HG03460 (cell line): Measurements from ENCODE around the gene PCK1.

Experiments
- ATAC-seq: cut with Tn5 transposase; IDR thresholded peaks from one replicate; pipeline ENCODE4 v1.9.1; 2021; ENCODE audit not compliant: unreplicated experiment

PCK1 gene

DNA sequence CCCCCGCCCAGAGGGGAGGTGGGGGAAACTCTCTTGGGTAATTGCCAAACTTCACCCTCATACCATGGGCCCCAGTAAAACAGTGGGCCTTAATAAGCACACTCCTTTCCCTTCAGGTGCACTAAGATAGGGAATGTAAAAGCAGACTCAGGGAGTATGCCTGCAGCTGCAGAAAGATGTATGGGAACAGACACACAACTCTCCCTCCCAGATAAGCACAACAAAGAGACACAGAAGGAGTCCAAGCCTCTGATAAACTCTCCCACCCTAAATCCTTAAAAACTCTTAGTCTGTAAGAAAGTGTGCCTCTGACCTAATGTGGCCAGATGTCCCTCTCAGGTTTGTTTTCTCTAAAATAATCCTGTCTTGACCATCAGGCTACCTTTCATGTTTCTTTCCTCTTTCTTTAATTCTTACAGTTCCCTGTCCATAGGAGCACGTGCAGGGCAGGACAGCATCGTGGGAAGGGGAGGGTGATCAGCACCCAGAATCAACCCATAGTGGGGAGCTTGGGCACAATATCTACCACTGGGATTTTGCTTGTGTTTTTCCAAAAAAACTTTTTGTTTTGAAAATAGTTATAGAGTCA lies 24.7 kb upstream of the PCK1 start:
- no peak for ATAC-seq

DNA sequence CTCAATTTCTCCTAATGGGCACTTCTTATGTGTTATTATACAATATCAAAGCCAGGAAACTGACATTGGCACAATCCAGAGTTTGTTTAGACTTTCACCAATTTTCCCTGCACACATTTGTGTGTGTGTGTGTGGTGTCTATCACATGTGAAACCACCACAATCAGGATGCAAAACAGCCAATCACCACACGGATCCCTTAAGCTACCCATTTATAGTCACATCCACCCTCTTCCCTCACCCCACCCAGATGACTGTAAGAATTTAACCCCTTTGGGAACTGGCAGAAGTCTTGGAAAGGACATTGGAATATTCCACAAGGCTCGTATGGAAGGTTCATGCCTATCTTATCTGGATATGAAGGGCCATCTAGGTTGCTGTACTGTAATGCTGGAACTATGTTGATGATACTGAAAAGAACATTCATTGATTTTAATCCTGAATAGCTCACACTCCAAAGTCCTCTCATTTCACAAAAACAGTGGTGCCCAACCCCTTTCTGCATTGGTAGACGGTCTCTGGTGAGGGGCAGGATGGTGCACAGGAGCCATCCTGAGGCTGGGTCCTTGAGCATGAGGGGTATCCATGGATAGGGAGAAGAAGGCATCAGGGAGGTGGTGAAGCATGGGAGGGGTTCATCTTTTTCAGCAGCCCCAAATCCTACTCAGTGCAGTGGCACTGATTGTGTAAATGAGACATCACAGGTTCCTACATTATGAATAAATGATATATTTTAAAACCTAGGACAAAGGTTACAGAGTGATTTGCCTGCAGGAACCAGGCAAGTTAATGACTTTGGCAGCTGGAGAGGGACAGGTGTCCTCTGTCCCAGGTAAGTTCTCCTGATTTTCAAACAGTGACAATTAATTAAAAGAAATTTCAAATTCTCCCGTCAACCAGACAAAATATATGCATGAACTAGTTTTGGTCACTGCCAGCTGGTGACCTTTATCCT lies 23.9 kb upstream of the PCK1 start:
- no peak for ATAC-seq

DNA sequence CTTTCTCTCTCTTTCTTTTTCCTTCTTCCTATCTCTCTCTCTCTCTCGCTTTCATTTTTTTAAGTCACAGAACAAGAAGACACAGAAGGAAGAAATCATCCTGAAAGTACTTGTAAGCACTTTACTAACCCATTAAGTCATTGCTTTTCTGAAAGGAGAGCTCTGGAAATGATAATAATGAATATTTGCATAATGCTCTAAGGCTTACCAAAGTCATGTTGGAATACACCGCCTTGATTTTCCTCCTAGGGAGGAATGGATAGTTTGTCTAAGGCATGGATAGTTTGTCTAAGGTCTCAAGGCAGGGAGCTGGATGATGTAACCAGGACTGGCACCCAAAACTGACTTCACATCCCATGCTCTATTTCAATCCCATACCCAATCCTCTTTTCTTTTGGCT lies 23.1 kb upstream of the PCK1 start:
- ATAC-seq: no peak

DNA sequence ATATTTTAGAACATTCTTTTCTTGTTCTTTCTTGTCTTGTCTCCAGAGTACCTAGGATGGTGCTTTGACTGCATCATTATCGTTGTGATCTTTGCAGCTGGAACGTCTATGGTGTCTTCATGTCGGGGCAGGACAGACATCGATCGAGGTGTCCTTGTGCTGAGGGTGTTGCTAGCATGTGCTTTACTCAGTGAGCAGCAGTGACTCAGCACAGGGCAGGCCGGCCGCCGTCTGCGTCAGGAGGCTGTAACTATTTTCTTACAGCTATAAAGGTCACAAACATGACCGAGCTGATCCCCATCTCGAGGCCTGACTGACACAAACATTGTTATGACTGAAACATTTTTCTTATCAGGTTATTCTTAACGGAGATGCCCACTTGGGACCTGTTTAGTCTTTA lies 21.0 kb upstream of the PCK1 start:
- ATAC-seq: no peak

DNA sequence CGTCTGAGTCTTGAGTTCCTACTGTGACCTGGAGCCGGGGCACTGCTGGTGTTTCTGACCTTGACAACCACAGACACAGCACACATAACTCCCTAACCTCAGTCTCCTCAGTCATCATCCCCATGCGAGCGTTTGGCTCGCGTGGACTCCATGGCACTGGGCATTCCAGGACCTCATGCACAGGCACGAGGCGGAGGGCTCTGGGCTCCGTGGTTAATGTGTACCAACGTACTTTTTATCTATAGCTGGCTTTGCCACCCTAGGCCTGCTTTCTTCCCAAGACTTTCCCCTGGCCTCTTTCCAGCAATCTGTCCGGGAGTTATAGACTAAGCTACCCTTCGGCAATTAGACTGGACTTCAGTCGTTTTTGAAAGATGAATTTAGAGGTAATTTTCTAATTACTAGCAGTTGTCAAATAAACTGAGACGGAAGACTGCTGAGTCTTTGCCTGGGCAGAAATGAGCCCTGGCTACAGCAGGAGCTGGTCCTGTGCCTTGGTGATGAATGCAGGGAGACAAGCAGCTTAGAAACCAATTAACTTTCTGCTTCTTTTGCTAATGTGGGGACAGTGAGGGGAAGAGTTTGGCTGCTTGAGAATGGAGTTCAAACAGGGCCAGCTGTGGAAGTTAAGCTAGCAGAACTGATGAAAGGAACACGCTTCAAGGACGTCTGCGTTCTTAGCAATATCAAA lies 19.9 kb upstream of the PCK1 start:
- no peak for ATAC-seq

DNA sequence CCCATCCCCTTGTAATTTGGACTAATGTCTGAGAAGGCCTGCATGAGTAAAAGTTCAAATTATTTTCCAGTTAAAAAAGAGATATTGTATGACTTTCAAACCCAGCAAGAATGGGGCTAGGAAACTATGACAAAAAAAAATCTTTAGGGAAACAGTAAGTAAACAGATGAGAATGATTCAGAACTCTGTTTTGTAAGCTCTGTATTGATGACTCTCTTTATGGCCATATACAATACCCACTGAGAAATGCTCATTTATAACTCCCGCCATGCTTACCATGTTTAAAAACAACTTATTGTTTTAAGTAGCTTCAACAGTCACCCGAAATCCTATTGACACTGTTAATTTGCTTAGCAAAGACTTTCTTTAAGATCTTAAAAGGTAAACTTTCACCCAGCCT lies 17.2 kb upstream of the PCK1 start:
- ATAC-seq: no peak

DNA sequence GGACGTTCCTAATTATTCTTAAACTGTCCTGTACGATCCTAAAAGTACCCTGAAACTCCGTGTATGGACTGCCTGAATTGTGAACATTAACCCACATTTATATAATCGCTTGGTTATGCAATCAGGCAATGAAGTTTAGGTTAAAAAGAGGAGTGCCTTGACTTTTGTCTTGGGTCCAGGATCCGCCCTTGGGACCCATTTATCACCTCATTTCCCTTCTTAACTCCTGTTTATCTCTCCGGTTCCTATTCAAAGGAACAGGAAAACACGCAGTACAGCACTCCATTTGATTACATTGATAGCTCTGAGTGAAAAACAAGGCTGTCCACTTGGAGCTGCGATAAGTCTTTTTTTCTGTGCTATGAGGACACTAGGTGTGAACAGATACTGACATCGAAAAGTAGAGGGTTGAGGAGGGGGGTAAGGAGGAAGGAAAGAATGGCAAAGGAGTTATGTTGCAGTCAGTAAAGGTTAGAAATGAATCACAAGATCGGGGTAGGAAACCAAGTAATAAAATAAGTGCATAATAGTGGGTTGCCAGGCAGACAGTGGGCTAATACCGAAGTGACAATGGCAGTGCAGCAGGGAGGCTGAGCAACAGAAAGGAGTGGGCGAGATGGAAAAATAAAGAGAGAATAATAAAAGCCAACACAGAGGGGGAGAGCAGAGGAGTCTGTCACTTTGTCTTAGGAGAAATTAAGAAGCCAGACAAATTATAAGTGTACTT lies 15.9 kb upstream of the PCK1 start:
- ATAC-seq: no peak

DNA sequence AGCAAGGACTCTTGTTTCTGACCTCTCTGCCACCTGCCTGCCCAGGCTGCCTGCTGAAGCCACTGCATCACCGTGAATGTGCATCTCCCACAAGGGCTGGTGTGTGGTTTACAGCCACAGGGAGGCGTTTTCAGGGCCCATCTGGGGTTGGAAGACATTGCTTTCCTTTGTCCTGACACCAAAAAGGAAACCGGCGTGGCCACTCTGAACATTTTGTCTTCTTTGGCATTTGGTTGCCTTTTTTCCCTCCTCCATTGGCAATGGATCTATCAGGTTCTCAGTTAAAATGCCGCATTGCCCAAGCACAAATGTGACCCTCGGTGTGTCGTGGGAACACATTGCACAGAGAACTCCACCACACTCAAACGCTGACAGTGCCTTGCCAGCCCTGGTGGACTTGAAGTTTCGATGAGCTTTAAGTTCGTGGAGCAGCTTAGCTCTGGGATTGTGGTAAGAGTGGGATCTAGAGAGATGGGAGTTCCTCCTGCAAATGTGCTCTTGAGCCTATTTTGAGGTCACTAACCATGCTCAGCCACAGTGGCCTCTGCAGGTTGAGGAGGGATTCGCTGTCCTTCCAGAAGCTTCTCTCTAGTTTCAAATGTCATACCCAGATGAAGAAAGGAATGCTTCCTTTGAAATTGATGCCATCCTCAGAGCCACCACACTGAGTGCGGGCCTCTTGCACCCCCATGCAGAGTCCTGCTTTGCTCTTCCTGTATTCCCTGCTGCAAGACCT lies 14.8 kb upstream of the PCK1 start:
- no peak for ATAC-seq

DNA sequence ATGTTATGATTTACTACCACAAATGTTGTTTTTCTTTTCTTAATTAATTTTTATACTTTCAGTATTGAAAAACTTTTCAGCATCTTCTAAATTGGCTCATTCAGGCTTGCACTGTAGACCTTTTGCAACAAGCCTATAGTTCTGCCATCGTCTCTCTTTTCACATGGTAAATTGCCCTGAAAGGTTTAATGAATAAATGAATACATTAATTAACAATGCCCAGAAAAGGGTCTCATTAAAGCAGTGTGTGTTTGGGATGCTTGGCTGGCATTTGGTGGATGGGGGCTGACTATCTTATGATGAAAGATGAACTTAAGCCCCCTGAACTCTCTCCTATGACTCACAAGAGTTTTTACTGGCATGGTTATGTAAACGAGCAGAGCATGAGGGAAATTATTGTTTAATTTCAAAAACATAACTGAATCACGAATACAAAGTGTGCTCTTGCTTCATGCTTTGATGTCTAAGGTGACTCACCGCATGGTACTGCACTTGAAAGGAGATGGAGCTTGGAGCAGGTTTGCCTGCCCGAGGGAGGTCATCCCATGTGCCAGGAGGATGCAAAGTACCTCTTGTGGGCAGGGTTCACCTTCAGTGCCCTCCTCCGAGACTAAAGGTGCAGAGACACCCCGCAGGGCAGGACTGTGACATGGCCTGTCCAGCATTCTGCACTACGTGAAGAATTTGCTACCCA lies 13.8 kb upstream of the PCK1 start:
- no peak for ATAC-seq

DNA sequence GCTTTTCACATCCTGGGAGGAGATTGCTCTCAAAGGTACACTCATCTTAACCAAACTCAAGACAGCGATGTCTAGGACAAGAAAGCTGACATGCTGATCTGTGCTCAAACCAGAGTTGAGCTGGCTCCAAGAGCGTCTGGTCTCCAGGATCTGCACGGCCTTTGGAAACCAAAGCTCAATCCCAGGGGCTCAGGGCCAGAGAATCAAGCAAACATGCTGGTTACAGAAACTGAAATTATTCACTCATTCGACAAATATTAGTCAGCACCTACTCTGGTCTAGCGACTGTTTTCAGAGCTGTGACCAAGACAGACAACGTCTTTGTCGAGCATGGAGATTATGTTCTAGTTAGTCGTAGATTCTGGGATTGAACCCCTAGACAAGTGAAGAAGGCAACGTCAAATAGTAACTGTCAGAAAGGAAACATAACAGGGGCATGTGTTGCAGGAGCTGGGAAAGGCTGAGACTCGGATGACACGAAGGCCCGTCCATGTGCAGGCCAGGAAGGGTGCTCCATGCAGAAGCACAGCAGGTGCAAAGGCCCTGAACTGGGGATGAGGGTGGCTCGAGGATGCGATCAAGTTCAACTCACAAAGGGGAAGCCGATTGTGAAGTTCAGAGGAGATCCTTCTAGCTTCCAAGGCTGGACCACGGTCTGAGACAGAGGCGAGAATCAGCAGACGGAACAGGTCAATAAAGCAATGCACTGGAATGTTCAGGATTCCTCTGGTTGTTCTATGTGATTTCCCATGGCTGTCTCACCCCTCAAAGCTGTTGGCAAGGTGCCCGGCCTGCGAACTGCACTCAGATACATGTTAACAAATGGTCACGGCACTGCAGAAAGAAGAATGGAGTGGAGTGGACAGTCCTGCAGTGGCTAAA lies 12.5 kb upstream of the PCK1 start:
- no peak for ATAC-seq

DNA sequence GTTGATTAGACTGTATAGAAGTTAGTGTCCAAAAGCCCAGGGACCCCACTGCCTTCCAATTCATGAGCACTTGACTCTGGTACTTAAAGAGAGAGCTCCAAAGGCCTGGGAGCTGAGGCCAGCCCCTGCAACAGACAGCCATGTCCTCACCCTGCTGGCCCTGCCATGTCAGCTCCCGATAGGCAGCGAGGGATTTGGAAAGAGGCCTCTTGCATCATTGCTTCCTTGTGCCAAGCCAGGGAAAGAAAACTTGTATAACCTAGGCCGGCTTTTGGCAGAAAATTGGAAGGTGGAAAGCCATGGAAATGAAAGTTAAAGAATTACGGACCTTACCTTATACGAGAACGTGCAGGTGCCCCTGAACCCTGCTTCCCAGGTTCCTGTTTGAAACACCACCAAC lies 8.4 kb upstream of the PCK1 start:
- ATAC-seq: no peak

DNA sequence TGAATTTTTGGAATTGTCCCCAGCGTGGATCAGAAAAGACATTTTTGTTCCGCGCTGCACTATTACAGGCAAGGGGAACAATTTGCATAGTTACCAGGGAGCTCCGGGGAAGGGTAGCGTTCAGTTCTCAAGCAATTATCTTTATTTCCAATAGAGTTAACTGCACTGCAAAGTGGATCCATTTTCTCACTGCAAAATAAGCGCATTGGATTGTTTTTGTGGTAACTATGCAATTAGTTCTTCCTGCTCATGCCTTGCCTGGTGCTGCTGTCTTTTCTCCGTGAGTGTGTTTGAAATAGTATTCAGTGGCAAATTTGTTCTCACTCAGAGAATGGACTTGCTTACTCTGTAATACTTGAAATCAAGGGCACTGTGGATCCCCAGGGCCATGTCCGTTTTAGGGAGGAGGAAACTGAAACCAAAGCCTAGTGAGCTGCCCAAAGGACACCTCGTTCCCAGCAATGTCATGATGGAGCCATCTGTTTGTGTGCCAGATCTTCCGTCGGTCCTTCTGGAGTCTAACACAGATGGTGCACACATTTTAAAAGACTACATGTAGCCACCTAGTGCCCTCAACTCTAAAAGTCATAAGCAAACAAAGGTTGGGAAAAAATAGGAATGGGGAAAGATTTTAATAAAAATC lies 7.4 kb upstream of the PCK1 start:
- ATAC-seq: no peak

DNA sequence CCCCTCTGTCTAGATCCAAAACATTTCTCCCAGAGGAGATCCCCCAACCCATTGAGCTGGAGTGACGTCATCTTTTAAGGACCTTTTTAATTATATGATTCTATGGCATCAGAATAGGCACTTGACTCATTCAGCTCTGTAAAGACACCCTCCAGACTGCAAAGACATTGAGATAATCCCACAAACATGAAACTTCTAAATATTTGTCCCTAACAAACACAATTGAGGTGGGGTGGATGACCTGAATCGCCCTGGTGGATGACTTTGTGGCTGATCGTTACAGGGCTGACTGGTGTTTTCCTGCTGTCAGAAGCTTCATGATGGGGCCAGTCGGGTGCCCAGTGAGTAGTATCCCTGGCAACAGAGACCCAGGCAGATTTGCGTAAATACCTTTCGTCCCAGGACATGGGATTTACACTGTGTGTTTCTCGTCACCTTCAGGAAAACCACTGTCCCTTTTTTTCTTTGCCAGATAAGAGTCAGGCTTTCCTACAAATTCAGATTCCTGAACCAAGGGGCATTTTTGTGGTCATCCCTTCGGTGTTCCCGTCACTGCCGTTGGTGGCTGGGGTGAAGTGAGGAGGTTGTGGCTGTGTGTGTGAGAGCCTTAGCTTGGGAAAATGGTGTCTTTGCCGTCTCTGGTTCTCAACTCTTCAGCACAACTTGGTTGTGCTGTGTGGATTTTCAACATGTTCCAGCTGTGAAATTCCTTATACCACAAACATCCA lies 5.3 kb upstream of the PCK1 start:
- ATAC-seq: no peak

DNA sequence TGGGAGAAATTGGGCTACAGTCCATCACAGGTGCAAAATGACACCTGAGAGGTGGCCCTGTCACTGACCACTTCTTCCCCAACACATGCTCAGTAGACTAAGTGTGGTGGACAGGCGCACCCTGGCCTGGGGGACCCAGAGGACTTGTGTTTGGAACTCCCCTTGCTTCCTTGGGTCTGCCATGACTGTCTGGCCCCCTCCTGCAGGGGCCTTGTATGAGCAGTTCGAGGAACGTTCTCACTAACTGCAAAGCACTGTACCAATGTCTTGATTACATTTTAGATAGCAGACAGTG lies 4.0 kb upstream of the PCK1 start:
- ATAC-seq: no peak

DNA sequence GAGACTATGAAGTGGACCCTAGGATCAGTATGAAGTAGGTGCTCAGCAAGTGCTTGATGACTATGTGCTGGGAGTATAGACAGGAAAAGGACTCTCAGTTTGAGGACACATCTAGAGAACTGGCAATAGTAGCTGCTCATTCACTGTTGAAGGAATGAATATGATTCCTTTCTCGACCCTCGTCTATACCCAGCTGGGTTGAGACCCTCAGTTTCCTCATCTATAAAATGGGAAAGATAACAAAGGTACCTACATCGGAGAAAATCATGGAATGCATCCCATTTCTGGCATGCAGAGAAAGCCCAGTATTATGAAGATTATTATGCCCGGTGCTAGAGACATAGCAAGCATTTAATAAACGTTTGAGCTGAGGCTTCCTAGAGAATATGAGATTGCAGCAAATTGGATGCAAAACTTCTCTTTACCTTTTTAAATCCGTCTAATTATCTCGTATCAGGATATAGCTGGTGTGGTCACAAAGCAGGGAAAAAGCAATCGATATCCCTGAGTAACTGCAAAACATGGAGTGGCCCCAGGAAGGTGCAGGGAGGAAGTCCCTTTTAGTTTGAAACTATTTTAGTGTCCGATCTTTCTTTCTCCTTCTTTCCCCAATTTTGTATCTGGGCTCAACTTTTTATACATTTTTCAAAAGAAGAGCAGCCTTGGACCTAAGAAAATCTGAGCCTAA lies 2.8 kb upstream of the PCK1 start:
- no peak for ATAC-seq

DNA sequence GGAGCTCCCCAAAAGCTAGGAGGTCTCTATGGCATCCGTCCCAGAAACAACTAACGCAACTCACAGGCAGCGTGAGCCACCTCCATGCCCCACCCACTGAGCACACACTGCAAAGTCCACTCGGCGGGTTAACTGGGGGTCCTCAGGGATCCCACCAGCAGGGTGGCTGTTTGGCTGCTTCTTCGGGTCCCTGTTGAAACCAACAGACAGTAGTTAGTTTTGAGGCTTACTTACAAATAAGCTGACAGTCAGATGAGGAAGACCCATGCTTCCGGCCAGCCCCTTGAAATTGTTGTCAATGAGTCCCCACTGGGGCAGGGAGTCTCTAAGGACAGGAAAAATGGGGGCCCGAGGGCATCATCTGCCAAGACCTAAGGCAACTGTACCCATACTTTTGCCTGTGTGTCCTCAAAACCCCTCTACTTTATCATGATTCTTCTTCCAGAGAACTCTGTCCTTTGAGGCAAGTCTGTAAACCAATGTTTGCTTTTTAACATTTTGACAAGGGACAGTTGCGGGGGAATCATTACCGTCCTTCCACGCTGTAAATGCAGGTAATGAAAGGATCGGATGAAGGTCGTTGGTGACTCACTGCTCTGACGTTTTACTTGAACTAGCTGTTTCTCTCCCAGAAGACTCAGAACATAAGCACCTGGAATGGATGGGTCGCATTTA lies 2.2 kb upstream of the PCK1 start:
- no peak for ATAC-seq

DNA sequence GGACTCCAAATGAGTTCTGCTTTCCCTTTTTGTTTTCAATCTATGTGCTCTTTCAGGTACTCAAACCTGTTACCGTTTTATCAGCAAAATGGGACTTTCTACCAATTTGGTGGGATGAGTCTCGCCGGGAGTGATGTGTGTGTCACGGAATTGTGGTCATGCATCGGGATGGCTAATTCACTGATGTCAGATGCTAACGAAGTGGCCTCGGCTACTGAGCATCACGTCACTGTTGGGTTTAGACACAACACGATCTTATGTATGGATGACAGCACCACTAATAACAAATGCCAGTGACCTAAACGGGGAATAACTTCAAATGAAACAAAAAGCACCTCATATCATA lies 1.6 kb upstream of the PCK1 start:
- ATAC-seq: no peak
